Chondrocyte (in vitro differentiated cells): ENCODE results near the gene NRGN. TPM values are rescaled to one million over a fixed set of nuclear protein-coding genes. Genes with fewer than 3 reads are reported as not detected.

ENCODE experiments used
- DNase-seq: peaks from one replicate; pipeline ENCODE4 v3.0.0; 2021; ENCODE audit warnings: mixed read lengths, low spot score
- H3K27ac Mint-ChIP-seq: one replicate; pipeline ENCODE4 v1.8.0; 2021; ENCODE audit warnings: mild to moderate bottlenecking, moderate library complexity, mixed read lengths; ENCODE audit not compliant: unreplicated experiment
- H3K27me3 Mint-ChIP-seq: 2 replicates; pipeline ENCODE4 v1.8.0; 2021; ENCODE audit warnings: low read depth, mixed read lengths
- H3K36me3 Mint-ChIP-seq: 2 replicates; pipeline ENCODE4 v1.8.0; 2021; ENCODE audit warnings: low read depth, mixed read lengths
- H3K4me1 Mint-ChIP-seq: 2 replicates; pipeline ENCODE4 v1.8.0; 2021; ENCODE audit warnings: low read depth, mild to moderate bottlenecking, mixed read lengths
- H3K4me3 Mint-ChIP-seq: one replicate; pipeline ENCODE4 v1.8.0; 2021; ENCODE audit warnings: mild to moderate bottlenecking, moderate library complexity, mixed read lengths; ENCODE audit not compliant: unreplicated experiment
- H3K9me3 Mint-ChIP-seq: 2 replicates; pipeline ENCODE4 v1.8.0; 2021; ENCODE audit warnings: low read depth, mixed read lengths
- total RNA-seq: library from RNA; stranded (reverse); gene quantifications from 3 replicates; pipeline ENCODE4 v1.2.1, GENCODE V29; 2021
- TF ChIP-seq, protein P1 (sequence below): fragments of 200-600 bp; sonication (generic); IDR thresholded peaks from 2 replicates; pipeline ENCODE4 v1.5.0; 2021; ENCODE audit warnings: antibody characterized with exemption, mild to moderate bottlenecking, moderate library complexity

NRGN gene
- total RNA-seq, 1 donor from 2014 or later = 1.8 TPM

DNA sequence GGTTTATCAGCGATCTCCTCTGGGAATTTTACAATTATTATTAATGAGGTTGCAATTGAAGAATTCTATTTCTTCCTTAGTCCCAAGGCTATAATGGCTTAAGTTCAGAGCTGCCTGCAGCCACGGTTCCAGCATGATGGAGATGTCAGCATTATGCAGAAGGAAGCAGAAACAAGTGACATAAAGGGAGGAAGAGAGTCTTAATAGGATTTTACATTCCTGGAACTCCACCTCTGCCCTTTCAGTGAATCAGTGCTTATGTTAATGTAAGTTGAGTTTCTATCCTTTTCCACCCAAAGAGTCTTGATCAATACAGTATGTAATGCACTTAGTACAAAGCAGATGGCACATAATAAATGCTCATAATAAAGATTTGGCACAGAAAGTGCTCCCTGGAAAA is 11.6 kb upstream of the NRGN start:
- H3K4me3 Mint-ChIP-seq = no peak overlapping the region
- H3K36me3 Mint-ChIP-seq = no peaks in the 10 kb centered on the region
- no peak for DNase-seq
- H3K27me3 Mint-ChIP-seq = peaks cover 12% of the 10 kb centered on the region
- H3K9me3 Mint-ChIP-seq = no peaks in the 10 kb centered on the region
- TF ChIP-seq, protein P1, sequence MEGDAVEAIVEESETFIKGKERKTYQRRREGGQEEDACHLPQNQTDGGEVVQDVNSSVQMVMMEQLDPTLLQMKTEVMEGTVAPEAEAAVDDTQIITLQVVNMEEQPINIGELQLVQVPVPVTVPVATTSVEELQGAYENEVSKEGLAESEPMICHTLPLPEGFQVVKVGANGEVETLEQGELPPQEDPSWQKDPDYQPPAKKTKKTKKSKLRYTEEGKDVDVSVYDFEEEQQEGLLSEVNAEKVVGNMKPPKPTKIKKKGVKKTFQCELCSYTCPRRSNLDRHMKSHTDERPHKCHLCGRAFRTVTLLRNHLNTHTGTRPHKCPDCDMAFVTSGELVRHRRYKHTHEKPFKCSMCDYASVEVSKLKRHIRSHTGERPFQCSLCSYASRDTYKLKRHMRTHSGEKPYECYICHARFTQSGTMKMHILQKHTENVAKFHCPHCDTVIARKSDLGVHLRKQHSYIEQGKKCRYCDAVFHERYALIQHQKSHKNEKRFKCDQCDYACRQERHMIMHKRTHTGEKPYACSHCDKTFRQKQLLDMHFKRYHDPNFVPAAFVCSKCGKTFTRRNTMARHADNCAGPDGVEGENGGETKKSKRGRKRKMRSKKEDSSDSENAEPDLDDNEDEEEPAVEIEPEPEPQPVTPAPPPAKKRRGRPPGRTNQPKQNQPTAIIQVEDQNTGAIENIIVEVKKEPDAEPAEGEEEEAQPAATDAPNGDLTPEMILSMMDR = no peak
- peaks cover 16% of the 10 kb centered on the region for H3K4me1 Mint-ChIP-seq
- H3K27ac Mint-ChIP-seq = no peak overlapping the region

DNA sequence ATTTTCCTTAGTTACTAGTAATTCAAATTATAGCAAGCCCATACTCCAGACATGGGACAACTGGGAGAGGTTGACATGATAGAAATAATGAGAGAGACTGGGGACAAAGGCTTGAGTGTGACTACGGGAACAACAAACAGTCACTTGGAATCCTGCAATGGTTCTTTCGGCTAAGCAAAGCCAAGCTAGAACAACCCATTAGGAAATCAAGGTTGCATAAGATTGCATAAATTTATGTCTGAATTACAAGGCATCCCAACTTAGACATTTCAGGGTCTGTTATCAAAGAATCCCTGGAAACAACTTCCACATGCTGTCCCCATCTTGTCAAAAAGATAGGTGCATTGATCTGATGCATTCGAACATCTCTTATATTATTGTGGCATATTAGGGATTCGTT is 10.2 kb upstream of the NRGN start:
- no peak for DNase-seq
- H3K9me3 Mint-ChIP-seq = no peaks in the 10 kb centered on the region
- TF ChIP-seq, protein P1 = no peak
- H3K4me1 Mint-ChIP-seq = peaks cover 16% of the 10 kb centered on the region
- no peak overlapping the region for H3K4me3 Mint-ChIP-seq
- peaks cover 2% of the 10 kb centered on the region for H3K27me3 Mint-ChIP-seq
- H3K36me3 Mint-ChIP-seq = no peaks in the 10 kb centered on the region
- H3K27ac Mint-ChIP-seq = no peak overlapping the region

DNA sequence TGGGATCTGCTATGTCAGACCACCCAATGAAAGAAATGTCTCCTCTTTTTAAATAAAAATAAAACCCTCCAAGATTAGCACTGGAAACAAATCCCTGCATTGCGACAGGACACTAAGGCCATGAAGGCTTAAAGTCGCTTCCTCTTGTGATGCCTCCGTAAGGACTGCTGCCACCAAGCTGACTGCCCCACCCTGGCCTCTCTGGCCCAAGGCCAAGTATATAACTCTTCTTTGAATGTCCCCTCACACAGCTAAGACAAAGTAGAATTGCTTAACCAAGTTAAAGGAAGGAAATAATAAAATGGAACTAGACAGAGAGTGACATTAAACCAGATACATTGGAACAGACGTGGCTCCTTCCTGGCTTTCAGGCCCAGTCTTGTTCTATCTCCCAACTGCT is 7.5 kb upstream of the NRGN start:
- Mint-ChIP-seq H3K4me3 (no peak overlapping the region), H3K27me3 (peaks cover 15% of the 10 kb centered on the region), H3K36me3 (no peaks in the 10 kb centered on the region), H3K9me3 (no peaks in the 10 kb centered on the region), H3K4me1 (peaks cover 6% of the 10 kb centered on the region), H3K27ac (no peak overlapping the region)
- no peak for DNase-seq
- TF ChIP-seq, protein P1 = no peak

DNA sequence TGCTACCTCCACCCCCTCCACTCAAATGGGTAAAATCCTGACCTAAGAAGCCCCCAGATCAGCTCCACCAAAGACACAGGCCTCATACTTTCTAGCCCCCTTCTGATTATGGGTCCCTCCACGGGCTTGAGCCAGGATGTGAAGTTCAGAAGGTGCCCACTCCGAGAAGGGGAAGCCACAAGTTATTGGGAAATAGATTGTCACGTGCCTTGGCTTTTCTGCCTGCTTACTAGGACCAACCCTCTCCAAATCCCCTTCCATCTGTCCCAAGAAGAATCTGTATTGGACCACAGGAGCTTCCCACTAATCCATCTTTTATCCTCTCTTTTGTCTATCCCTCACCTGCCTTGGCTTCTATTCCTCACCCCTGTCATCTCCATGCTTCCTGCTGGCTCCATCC is 3.0 kb upstream of the NRGN start:
- peaks cover 18% of the 10 kb centered on the region for H3K4me1 Mint-ChIP-seq
- H3K27ac Mint-ChIP-seq = no peak overlapping the region
- no peak for DNase-seq
- H3K36me3 Mint-ChIP-seq = no peaks in the 10 kb centered on the region
- TF ChIP-seq, protein P1 = no peak
- peaks cover 24% of the 10 kb centered on the region for H3K27me3 Mint-ChIP-seq
- no peak overlapping the region for H3K4me3 Mint-ChIP-seq
- H3K9me3 Mint-ChIP-seq = no peaks in the 10 kb centered on the region

DNA sequence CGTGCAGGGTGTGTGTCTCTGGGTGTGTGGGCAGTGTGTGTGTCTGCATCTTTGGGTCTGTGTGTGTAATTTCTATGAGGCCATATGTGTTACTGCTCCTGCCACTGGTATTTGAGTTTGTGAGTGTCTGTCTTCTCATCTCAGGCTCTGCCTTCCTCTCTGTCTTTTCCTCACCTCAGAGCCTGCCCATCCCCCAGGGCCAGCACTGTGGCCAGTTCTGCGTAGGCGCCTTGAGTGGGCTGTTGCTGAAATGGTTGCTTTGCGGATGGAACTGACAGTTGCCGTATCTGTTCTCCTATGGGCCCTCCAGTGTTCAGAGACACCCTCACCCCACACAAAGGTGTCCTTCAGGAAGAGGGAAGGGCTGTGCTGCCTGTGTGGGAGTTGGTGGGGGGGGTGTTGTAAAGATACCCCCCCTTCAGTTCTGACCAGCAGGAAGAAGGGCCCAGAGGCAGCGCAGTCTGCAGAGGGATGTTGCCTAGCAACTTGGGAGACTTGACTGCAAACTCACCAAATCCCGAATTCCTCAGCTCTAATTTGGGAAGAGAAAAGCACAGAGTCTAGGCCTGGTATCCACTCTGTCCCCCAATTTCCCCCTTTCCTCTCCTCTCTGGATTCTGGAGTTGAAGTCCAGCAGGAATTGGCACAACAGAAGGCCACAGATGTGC is 2.0 kb upstream of the NRGN start:
- TF ChIP-seq, protein P1 = no peak
- Mint-ChIP-seq H3K36me3 (no peaks in the 10 kb centered on the region), H3K4me3 (no peak overlapping the region), H3K27me3 (peaks cover 28% of the 10 kb centered on the region), H3K9me3 (no peaks in the 10 kb centered on the region), H3K27ac (peak overlapping the region; percentile 32), H3K4me1 (peaks cover 18% of the 10 kb centered on the region)
- DNase-seq = no peak
